HG02571 (cell line): Measurements from ENCODE around the gene COL6A2.
"Not testable (repeated sequence)": the region's sequence is repeated elsewhere in the genome, so short reads cannot be mapped to it uniquely, and the experiment has no call there.

Experiments
- ATAC-seq: cut with Tn5 transposase; IDR thresholded peaks from one replicate; pipeline ENCODE4 v1.9.1; 2021; ENCODE audit warnings: mild to moderate bottlenecking, moderate library complexity; ENCODE audit not compliant: unreplicated experiment

COL6A2 gene

GRCh38 chr21:46097336-46098293 is at the start of gene COL6A2:
TSS of gene COL6A2 (plus strand) at chr21:46098112.
- no peak for ATAC-seq

- ATAC-seq: no peak
Measured at GRCh38 chr21:46048926-46049889, 48.7 kb upstream of the COL6A2 start.

GRCh38 chr21:46049890-46050667 is 47.8 kb upstream of the COL6A2 start:
- ATAC-seq: no peak

GRCh38 chr21:46050668-46051378 is 47.1 kb upstream of the COL6A2 start:
- no peak for ATAC-seq

- no peak for ATAC-seq
Measured at GRCh38 chr21:46051379-46051770, 46.5 kb upstream of the COL6A2 start.

- no peak for ATAC-seq
Measured at GRCh38 chr21:46051821-46052675, 45.9 kb upstream of the COL6A2 start.

- no peak for ATAC-seq
Measured at GRCh38 chr21:46052703-46053651, 44.9 kb upstream of the COL6A2 start.

- no peak for ATAC-seq
Measured at GRCh38 chr21:46054031-46054430, 43.9 kb upstream of the COL6A2 start.

- no peak for ATAC-seq
Measured at GRCh38 chr21:46054451-46054881, 43.4 kb upstream of the COL6A2 start.

GRCh38 chr21:46055863-46056281 is 42.0 kb upstream of the COL6A2 start:
- no peak for ATAC-seq

GRCh38 chr21:46056450-46056903 is 41.4 kb upstream of the COL6A2 start:
- ATAC-seq: no peak

- ATAC-seq: no peak
Measured at GRCh38 chr21:46057111-46057709, 40.7 kb upstream of the COL6A2 start.

GRCh38 chr21:46057710-46058241 is 40.1 kb upstream of the COL6A2 start:
- no peak for ATAC-seq

- ATAC-seq: no peak
Measured at GRCh38 chr21:46058431-46059145, 39.3 kb upstream of the COL6A2 start.

GRCh38 chr21:46059195-46059594 is 38.7 kb upstream of the COL6A2 start:
- no peak for ATAC-seq

GRCh38 chr21:46059711-46060455 is 38.0 kb upstream of the COL6A2 start:
- ATAC-seq: not testable (repeated sequence)
